Activated CD8-positive, alpha-beta T cell treated with anti-CD3 and anti-CD28 coated beads for 36 hours (primary cell): Measurements from ENCODE around the gene CKAP2L. TPM values are rescaled to one million over a fixed set of nuclear protein-coding genes. Genes with fewer than 3 reads are reported as not detected.

Source experiments
- ATAC-seq: fragments of 200-7000 bp; cut with Tn5 transposase; one replicate; pipeline ENCODE4 v1.10.0; 2021; ENCODE audit warnings: mild to moderate bottlenecking, moderate library complexity
- CTCF ChIA-PET: fragments of 350-600 bp; sonication (Branson Sonifier 250); formaldehyde crosslinking; loops from one replicate; lab custom pipeline; 2021; ENCODE audit warnings: antibody characterized with exemption; lab: Charles Lee
- POLR2A ChIA-PET: fragments of 350-600 bp; sonication (Branson Sonifier 250); formaldehyde crosslinking; loops from one replicate; lab custom pipeline; 2021; ENCODE audit warnings: antibody characterized with exemption; lab: Charles Lee
- DNase-seq: peaks from one replicate; pipeline ENCODE4 v3.0.0-alpha.2; 2020
- H3K27ac Mint-ChIP-seq: one replicate; pipeline ENCODE4 v1.8.0; 2021; ENCODE audit warnings: mild to moderate bottlenecking, mixed read lengths
- H3K27me3 Mint-ChIP-seq: one replicate; pipeline ENCODE4 v1.8.0; 2021; ENCODE audit warnings: mixed read lengths
- H3K36me3 Mint-ChIP-seq: one replicate; pipeline ENCODE4 v1.8.0; 2021; ENCODE audit warnings: low read depth, mixed read lengths
- H3K4me1 Mint-ChIP-seq: one replicate; pipeline ENCODE4 v1.8.0; 2021; ENCODE audit warnings: low read depth, mixed read lengths
- H3K4me3 Mint-ChIP-seq: one replicate; pipeline ENCODE4 v1.8.0; 2021; ENCODE audit warnings: mild to moderate bottlenecking, moderate library complexity, mixed read lengths
- H3K9me3 Mint-ChIP-seq: one replicate; pipeline ENCODE4 v1.8.0; 2021; ENCODE audit warnings: mixed read lengths
- CTCF ChIP-seq: fragments of 200-600 bp; IDR thresholded peaks from one replicate; pipeline ENCODE4 v1.8.0; 2022; ENCODE audit warnings: antibody characterized with exemption, mild to moderate bottlenecking
- intact Hi-C: fragments of 100-400 bp; cut with micrococcal nuclease; formaldehyde crosslinking; loops from one replicate; pipeline ENCODE4 v1.10.0; 2022
- total RNA-seq, 2 experiments: library from RNA; stranded (reverse); gene quantifications; one replicate each; pipeline ENCODE4 v1.2.3, GENCODE V29; 2021

The CKAP2L gene
- total RNA-seq, 2 experiments from 2014 or later, result 24.5 to 30.5 TPM

- H3K36me3 Mint-ChIP-seq, result no peaks in the 10 kb centered on the region
- H3K27me3 Mint-ChIP-seq, result no peaks in the 10 kb centered on the region
- DNase-seq (no peak), ATAC-seq (no peak)
- H3K4me3 Mint-ChIP-seq, result no peak overlapping the region
- H3K27ac Mint-ChIP-seq, result no peak overlapping the region
- intact Hi-C loops, result loop anchor here (1.0 kb wide), 1 partner anchor 99 kb away; no protein-coding TSS in a partner anchor
- peaks cover 3% of the 10 kb centered on the region for H3K4me1 Mint-ChIP-seq
- no peak for TF ChIP-seq CTCF
- ChIA-PET CTCF (interaction anchor here (1.0 to 10.6 kb wide), 4 partner anchors 33 to 123 kb away, joined by 4 to 291 read pairs (median 104); no protein-coding TSS in a partner anchor), POLR2A (no interaction called here)
- no peaks in the 10 kb centered on the region for H3K9me3 Mint-ChIP-seq
Measured at GRCh38 chr2:112723547-112723940, 40.9 kb downstream of the CKAP2L start.

GRCh38 chr2:112722816-112723546 is 41.4 kb downstream of the CKAP2L start:
- no peak for ATAC-seq
- POLR2A ChIA-PET, result no interaction called here
- no peaks in the 10 kb centered on the region for H3K9me3 Mint-ChIP-seq
- DNase-seq, result no peak
- H3K4me1 Mint-ChIP-seq, result peaks cover 3% of the 10 kb centered on the region
- H3K27me3 Mint-ChIP-seq, result no peaks in the 10 kb centered on the region
- no peak overlapping the region for H3K27ac Mint-ChIP-seq
- TF ChIP-seq CTCF, result no peak
- CTCF ChIA-PET, result interaction anchor here (9.5 to 10.6 kb wide), 2 partner anchors 93 to 123 kb away, joined by 202 to 291 read pairs; no protein-coding TSS in a partner anchor
- no peak overlapping the region for H3K4me3 Mint-ChIP-seq
- H3K36me3 Mint-ChIP-seq, result no peaks in the 10 kb centered on the region
- intact Hi-C loops, result loop anchor here (1.0 kb wide), 1 partner anchor 99 kb away; no protein-coding TSS in a partner anchor

GRCh38 chr2:112721819-112722522 is 42.4 kb downstream of the CKAP2L start:
- intact Hi-C loops, result no loop called here

GRCh38 chr2:112720785-112721184 is 43.6 kb downstream of the CKAP2L start, which contains the start of gene NT5DC4:
TSS of gene NT5DC4 (plus strand) at chr2:112721020. CDS start at chr2:112721080, 60 bp downstream.
- no peak within 1 kb of the TSS for H3K4me3 Mint-ChIP-seq
- H3K36me3 Mint-ChIP-seq, result no peaks in the 10 kb centered on the region
- peaks cover 3% of the 10 kb centered on the region for H3K9me3 Mint-ChIP-seq
- ATAC-seq (no peak), DNase-seq (no peak)
- no peaks in the 10 kb centered on the region for H3K4me1 Mint-ChIP-seq
- CTCF ChIA-PET, result interaction anchor here (0.9 kb wide), 1 partner anchor 94 kb away, joined by 3 read pairs; no protein-coding TSS in a partner anchor
- no peak within 1 kb of the TSS for H3K27ac Mint-ChIP-seq
- no peak for TF ChIP-seq CTCF
- H3K27me3 Mint-ChIP-seq, result no peaks in the 10 kb centered on the region
- POLR2A ChIA-PET, result no interaction called here
- intact Hi-C loops, result no loop called here

More at GRCh38 chr2:112721819-112722522, 42.4 kb downstream of the CKAP2L start:
- POLR2A ChIA-PET, result no interaction called here
- Mint-ChIP-seq H3K9me3 (peaks cover 3% of the 10 kb centered on the region), H3K27me3 (no peaks in the 10 kb centered on the region), H3K4me1 (peaks cover 3% of the 10 kb centered on the region), H3K4me3 (no peak overlapping the region), H3K27ac (no peak overlapping the region), H3K36me3 (no peaks in the 10 kb centered on the region)
- TF ChIP-seq CTCF, result no peak
- no peak for DNase-seq
- CTCF ChIA-PET, result interaction anchor here (9.5 kb wide), 1 partner anchor 92 kb away, joined by 291 read pairs; no protein-coding TSS in a partner anchor
- ATAC-seq, result no peak
